Stimulated activated CD4-positive, alpha-beta T cell treated with anti-CD3 and anti-CD28 coated beads, TNF-alpha, amount 100 ng/mL, for 48 hours (primary cell): ENCODE data around the gene CA10.
A peak's percentile ranks its signal among the peaks of the same experiment; 100 is the strongest.

Source experiments
- DNase-seq, 3 donors: peaks; one replicate each; pipeline ENCODE4 v3.0.0-alpha.2; 2020; ENCODE audit warnings: low read depth in 3 of 3

The CA10 gene

DNA sequence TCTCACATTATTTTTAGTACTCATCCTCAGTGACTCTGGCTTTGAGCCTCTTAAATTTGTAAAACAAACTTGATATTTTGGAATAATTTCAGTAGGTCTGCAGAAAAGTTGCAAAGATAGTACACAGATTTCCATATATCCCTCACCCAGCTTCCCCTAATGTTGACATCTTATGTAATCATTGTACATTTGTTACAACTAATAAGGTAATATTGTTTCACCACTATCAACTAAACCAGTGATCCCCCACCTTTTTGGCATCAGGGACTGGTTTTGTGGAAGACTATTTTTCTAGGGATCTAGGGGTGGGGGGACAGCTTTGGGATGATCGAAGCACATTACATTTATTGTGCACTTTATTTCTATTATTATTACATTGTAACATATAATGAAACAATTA lies 391.2 kb downstream of the CA10 start:
- no peak for DNase-seq

- no peak for DNase-seq
Measured at GRCh38 chr17:51765282-51766135, 393.0 kb downstream of the CA10 start.

DNA sequence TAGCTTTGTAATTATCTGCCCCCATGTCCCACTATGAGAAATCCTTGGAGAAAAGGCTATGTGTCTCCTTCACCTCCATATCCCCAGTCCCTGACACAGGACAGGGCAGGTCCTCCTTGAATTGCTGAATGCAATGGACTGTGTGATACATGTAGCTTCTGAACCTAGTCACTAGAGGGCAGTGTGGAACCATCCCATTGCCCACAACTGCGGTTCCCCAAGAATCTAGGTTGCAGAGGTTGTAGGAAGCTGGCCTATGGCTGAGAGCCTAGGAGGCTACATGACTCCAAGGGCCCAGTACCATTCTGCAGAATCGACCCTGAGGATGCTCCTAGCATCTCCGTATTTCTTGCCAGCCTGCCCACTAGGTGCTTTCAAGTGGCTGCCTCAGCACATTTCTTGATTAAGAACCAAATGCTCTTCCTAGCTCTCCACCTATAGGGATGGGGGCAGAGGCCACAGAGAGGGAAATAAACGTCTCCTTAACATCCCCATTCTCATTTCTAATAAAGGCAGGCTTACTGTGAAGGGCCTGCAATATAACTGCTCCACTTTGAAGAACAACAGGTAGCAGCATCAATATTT lies 394.0 kb downstream of the CA10 start:
- peak; percentile 7 to 11 (median 11) for DNase-seq

DNA sequence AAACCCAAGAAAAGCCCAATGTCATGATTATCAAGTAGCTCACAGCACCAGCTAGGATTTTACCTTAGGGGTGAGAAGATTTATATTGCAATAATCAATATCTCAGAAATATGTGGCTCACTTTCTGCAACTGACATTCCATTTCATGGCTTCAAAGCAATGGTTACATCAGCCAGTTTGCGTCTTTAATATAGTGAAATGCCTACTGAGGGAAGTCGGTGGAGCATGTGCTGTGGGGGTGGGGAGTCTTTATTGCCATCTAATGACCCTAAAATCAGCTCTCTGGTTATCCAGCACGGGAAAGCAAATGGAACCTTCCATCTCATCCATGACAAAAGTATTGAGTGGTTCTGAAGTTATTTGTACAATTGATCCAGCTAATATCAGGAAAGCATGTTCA lies 395.5 kb downstream of the CA10 start:
- no peak for DNase-seq

GRCh38 chr17:51761105-51761504 lies 397.4 kb downstream of the CA10 start:
- DNase-seq, result no peak

DNA sequence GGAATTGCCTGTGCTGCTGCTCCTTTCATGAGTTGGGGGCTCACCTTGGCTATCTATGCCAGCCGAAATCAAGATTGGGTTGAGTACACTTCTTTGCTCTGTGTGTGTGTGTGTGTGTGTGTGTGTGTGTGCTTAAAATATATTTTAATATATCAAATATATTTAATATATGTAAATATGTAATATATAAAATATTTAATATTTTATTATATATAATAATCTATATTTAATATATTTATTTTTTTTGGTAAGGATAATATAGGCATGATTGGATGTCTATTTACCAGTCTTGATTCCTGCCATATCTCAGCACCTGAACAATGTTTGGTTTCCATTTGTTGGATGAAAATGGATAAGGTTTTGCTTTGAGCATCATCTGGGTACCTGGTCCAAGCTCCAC lies 399.3 kb downstream of the CA10 start:
- no peak for DNase-seq

- no peak for DNase-seq
Measured at GRCh38 chr17:51751072-51751471, 407.4 kb downstream of the CA10 start.

GRCh38 chr17:51748749-51749604 lies 409.5 kb downstream of the CA10 start:
- no peak for DNase-seq

- no peak for DNase-seq
Measured at GRCh38 chr17:51746421-51746820, 412.1 kb downstream of the CA10 start.

GRCh38 chr17:51745993-51746392 lies 412.5 kb downstream of the CA10 start:
- DNase-seq, result no peak

- DNase-seq, result no peak
Measured at GRCh38 chr17:51743477-51743876, 415.0 kb downstream of the CA10 start.

DNA sequence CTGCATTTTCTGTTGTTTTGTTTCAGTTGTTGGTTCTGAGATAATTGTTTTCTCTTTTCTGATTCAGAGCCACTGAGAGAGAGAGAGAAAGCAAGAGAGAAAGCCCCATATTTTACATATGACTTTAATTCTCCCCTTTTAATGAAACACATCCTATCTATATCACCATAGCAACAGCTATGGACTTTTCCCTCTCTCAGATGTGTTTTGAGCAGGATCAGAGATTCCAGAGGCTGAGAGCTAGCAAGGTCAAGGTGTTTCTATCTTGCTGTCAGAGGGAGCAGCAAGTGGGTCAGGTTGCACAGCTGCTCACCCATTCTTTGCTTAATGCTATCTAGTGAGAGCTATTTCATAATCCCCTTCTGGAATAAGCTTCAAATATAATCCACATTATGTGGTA lies 415.9 kb downstream of the CA10 start:
- DNase-seq, result no peak

DNA sequence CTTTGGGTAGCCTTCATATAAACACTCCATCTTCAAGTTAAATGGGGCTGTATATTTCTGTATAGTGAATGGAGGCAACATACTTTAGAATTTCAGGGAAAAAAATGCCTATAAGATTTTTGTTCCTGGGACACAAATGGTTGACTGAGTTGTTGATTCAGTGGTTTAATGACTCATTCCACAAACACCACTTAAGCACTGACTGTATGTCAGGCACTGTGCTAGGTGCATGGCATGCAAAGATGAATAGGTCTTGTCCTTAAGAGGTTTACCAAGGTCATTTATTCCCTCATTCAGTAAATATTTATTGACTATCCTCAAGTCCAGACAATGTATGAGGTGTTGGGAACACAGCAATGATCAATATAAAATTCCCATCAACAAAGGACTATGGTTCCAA lies 417.1 kb downstream of the CA10 start:
- no peak for DNase-seq

- no peak for DNase-seq
Measured at GRCh38 chr17:51740531-51740930, 418.0 kb downstream of the CA10 start.

DNA sequence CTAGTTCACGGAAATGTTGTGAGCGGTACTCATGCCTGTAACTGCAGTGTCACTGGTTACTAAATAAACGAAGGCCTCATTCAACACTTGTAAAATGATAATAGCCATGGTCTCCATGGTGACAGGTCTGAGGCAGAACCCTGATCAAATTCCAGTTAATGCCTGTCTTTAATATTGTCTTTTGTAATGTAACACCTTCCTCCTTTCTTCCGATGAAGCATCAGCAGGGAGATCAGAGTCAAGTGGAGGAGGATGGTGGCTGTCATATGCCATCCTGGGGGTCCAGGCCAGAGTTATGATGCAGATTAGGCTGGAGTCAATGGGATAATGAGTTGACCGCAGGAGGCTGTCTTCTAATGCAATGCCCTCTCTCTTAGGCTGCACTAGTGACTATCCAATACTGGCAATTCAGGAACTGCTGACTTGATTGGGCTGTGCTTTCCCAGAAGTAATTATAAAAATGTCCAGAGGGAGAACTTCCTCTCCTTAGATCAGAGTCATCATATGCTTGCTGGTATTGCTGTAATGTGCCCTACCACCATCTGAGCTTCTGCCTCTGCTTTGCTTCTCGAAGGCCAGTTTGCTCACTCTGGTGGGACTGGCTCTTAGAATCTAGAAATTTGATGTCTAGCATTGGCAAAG lies 419.1 kb downstream of the CA10 start:
- no peak for DNase-seq

DNA sequence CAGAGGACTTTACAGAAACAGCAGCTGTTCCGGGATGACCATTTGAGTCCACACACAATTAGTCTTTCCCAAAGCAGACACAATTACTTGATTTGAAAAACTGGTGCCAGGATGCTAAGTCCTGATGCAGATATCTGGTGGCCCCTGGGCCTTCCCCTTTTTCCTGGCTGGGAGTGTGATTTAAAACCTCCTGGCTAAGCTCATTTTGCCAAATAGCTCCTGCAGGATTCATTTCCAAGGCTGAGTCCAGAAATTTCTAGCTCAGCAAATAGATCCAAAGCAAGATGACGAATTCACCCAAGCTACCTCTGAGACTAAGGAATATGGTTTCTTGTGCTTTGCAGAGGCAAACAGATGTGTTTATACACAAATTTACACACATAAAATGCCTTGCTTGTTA lies 422.2 kb downstream of the CA10 start:
- no peak for DNase-seq

GRCh38 chr17:51734976-51735375 lies 423.5 kb downstream of the CA10 start:
- DNase-seq, result no peak

DNA sequence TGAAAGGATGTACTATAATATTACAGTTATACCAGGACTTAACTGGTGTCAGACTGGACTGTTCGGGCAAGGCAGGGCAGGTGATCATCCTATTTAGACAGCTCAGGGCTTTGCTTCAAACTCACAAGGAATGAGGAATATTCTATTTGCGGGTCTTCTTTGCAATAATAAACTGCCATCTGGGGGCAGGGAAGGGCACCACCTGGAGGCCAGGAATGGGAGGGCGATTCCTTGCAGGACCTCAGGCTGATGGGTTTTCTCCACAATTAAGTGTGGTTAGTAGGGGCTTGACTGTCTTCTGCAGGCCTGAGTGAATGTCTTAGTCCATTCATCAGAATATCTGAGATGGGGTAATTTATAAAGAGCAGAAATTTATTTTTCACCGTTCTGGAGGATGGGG lies 424.1 kb downstream of the CA10 start:
- no peak for DNase-seq

DNA sequence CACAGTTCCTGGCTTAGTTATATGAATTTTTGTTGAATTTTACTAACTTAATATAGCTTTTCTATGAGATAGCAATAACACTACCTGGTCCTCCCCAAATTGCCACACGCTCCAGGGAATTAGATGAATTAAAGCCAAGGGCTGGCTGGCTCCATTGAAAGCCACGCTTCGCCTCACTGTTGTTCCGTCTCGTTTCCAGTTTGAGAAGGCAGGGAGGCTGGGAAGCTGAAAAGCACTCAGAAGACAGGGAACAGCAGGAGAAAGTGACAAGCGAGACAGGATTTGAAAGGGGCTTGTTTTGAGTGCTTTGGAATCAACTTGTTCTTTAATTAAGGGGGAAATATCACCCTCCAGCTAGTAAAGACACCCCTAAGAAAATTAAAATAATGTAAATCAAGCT lies 425.3 kb downstream of the CA10 start:
- no peak for DNase-seq

DNA sequence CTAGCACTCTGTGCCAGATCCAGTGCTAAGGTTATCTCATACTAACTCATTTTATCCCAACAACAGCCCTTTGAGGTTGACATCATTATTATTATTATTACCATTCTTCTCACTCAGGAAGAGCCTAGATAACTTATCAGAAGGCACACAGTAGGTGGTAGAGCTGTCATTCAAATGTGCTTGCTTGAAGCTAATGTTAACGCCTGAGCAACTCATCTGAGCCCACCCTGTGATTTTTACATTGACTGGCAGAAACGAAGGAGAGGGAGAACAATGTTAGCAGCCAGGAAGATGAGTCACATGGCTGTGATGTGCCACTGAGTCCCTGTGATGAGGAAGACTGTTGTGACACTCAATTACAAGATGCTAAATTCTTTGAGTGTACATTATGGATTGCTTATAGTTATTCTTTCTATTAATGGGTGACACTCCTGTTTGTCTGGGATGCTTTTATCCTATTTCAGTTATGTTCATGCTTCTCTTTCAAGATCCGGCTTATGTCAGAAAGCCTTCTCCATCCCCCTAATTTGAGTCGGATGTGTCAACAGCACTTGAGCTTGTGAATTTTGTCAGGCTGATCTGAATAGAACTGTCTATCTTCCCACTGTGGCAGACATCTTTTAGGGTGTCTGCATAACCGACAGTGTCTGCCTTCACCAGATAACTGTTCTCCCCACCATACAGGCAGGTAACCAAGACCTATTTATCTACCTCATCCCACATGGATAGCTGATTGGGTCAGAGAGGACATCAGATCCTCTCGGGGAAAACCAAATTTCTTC lies 426.4 kb downstream of the CA10 start:
- no peak for DNase-seq

DNA sequence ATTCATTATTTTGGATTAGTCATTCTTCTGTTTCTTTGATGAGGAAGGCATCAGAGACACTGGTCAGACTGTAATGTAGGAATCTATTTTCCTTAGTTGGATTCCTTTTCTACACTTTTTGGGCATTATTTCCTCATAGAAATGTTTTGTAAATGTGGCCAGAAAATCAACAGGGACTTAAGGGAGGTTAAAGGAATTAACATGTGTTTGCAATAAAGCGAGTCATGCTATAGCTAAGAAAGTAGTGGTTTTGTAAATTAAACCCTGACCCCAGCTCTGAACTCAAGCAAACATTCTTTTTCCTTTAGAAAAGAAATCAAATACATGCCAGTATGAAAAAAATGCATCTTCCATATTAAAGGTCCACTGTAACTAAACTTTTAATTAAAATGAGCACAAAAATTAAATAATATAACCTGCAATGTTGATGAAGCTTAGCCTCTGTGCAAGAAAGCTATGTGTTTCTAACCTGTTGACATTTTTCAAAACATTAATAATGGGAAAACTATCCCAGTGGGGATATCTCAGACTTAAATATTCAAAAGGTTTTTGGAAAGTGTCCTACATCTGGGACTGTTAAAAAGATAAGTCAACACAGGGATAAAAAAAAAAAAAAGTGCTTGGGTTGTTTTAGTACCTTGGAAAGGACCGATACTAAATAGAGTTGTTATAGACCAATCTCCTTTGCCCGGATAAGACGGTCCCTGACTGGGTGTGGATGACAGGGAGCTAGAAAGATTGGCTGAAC lies 428.0 kb downstream of the CA10 start:
- no peak for DNase-seq
